Vagina (tissue), 2 donors: ENCODE results near the gene SHOC1. TPM values are rescaled to one million over a fixed set of nuclear protein-coding genes. Genes with fewer than 3 reads are reported as not detected.
A peak's percentile ranks its signal among the peaks of the same experiment; 100 is the strongest.

Source experiments
- DNase-seq, 2 donors: peaks; one replicate each; pipeline ENCODE4 v3.0.0-alpha.2; 2017; ENCODE audit errors: extremely low spot score in 2 of 2
- H3K27ac ChIP-seq: fragments of 200-600 bp; sonication (generic); one replicate; pipeline ENCODE4 v1.5.1; 2019
- H3K27me3 ChIP-seq: fragments of 200-600 bp; sonication (generic); one replicate; pipeline ENCODE4 v1.5.1; 2019
- H3K36me3 ChIP-seq, 2 donors: fragments of 200-600 bp; sonication (generic); one replicate each; pipeline ENCODE4 v1.5.1; 2017 to 2019
- H3K4me1 ChIP-seq: fragments of 200-600 bp; sonication (generic); one replicate; pipeline ENCODE4 v1.5.1; 2019
- H3K4me3 ChIP-seq, 2 donors: fragments of 200-600 bp; sonication (generic); 1 replicate in 1 of 2; 2 replicates in 1 of 2; pipeline ENCODE4 v1.5.1; 2016 to 2019
- H3K9me3 ChIP-seq: fragments of 200-600 bp; sonication (generic); one replicate; pipeline ENCODE4 v1.5.1; 2019
- CTCF ChIP-seq, 3 experiments: fragments of 450-650 bp in 2 of 3; fragments of 200-600 bp in 1 of 3; sonication (generic) in 1 of 3; IDR thresholded peaks; one replicate each; pipeline ENCODE4 v1.5.1; 2017 to 2019; ENCODE audit warnings: antibody characterized with exemption in 3 of 3, mild to moderate bottlenecking in 2 of 3, moderate library complexity in 2 of 3
- POLR2A ChIP-seq, 2 donors: fragments of 450-650 bp; IDR thresholded peaks; one replicate each; pipeline ENCODE4 v1.6.1; 2017; ENCODE audit warnings: antibody characterized with exemption in 2 of 2, mild to moderate bottlenecking in 2 of 2, moderate library complexity in 2 of 2
- POLR2AphosphoS5 ChIP-seq, 2 donors: sonication (generic); formaldehyde crosslinking; IDR thresholded peaks; one replicate each; pipeline ENCODE4 v1.9.0; 2017; ENCODE audit warnings: antibody characterized with exemption in 2 of 2, mild to moderate bottlenecking in 2 of 2, low read depth in 1 of 2; ENCODE audit not compliant: insufficient read depth in 1 of 2
- intact Hi-C: fragments of 100-400 bp; cut with DNase I; formaldehyde crosslinking; loops from one replicate; pipeline ENCODE4 v1.15.1; 2023
- total RNA-seq: library from RNA; depleted of rRNA; stranded (reverse); fragments of >200 nt; gene quantifications from one replicate; pipeline ENCODE4 v1.2.3, GENCODE V29; 2016

Gene SHOC1
- total RNA-seq, 1 donor from 2014 or later, result 0.25 TPM

GRCh38 chr9:111783424-111783823, 11.3 kb downstream of the SHOC1 start:
- Histone ChIP-seq H3K9me3 (no peaks in the 10 kb centered on the region), H3K36me3 (no peaks in the 10 kb centered on the region), H3K4me1 (no peaks in the 10 kb centered on the region), H3K27me3 (no peaks in the 10 kb centered on the region), H3K27ac (no peak overlapping the region), H3K4me3 (no peak overlapping the region)
- DNase-seq, result no peak
- intact Hi-C loops, result no loop called here
- TF ChIP-seq POLR2A (IDR thresholded peaks at IDR 0.05), result no peak
- no peak for TF ChIP-seq POLR2AphosphoS5 (IDR thresholded peaks at IDR 0.05; ENCODE audit: insufficient read depth in 1 of 2, low read depth in 1 of 2)
- no peak for TF ChIP-seq CTCF (IDR thresholded peaks at IDR 0.05)

GRCh38 chr9:111766066-111766465, 28.7 kb downstream of the SHOC1 start:
- intact Hi-C loops, result no loop called here
- H3K9me3 ChIP-seq, result no peaks in the 10 kb centered on the region
- no peak for DNase-seq
- H3K4me3 ChIP-seq, result no peak overlapping the region
- no peaks in the 10 kb centered on the region for H3K27me3 ChIP-seq
- H3K36me3 ChIP-seq, result no peaks in the 10 kb centered on the region
- TF ChIP-seq POLR2AphosphoS5 (IDR thresholded peaks at IDR 0.05; ENCODE audit: insufficient read depth in 1 of 2, low read depth in 1 of 2), result no peak
- H3K4me1 ChIP-seq, result no peaks in the 10 kb centered on the region
- H3K27ac ChIP-seq, result no peak overlapping the region

GRCh38 chr9:111762556-111762955, 32.2 kb downstream of the SHOC1 start:
- Histone ChIP-seq H3K27ac (no peak overlapping the region), H3K4me1 (no peaks in the 10 kb centered on the region), H3K36me3 (no peaks in the 10 kb centered on the region), H3K4me3 (no peak overlapping the region), H3K9me3 (no peaks in the 10 kb centered on the region), H3K27me3 (no peaks in the 10 kb centered on the region)
- TF ChIP-seq POLR2AphosphoS5 (IDR thresholded peaks at IDR 0.05; ENCODE audit: insufficient read depth in 1 of 2, low read depth in 1 of 2) (no peak), POLR2A (IDR thresholded peaks at IDR 0.05) (no peak), CTCF (IDR thresholded peaks at IDR 0.05) (no peak)
- DNase-seq, result no peak
- intact Hi-C loops, result loop anchor here (5.0 kb wide), 1 partner anchor 315 kb away; no protein-coding TSS in a partner anchor

- TF ChIP-seq POLR2A (IDR thresholded peaks at IDR 0.05), result no peak
- TF ChIP-seq POLR2AphosphoS5 (IDR thresholded peaks at IDR 0.05; ENCODE audit: insufficient read depth in 1 of 2, low read depth in 1 of 2), result peak in 1 of 2 donors; percentile 84
- peak; percentile 42 to 84 (median 47) for TF ChIP-seq CTCF (IDR thresholded peaks at IDR 0.05)
- intact Hi-C loops, result loop anchor here (5.0 kb wide), 1 partner anchor 317 kb away; no protein-coding TSS in a partner anchor
- H3K27ac ChIP-seq, result peak overlapping the region; percentile 41
- H3K9me3 ChIP-seq, result no peaks in the 10 kb centered on the region
- no peak overlapping the region for H3K4me3 ChIP-seq
- no peak for DNase-seq
- H3K36me3 ChIP-seq, result no peaks in the 10 kb centered on the region
- no peaks in the 10 kb centered on the region for H3K4me1 ChIP-seq
- no peaks in the 10 kb centered on the region for H3K27me3 ChIP-seq
Measured at GRCh38 chr9:111759762-111760639, 34.7 kb downstream of the SHOC1 start.

DNA sequence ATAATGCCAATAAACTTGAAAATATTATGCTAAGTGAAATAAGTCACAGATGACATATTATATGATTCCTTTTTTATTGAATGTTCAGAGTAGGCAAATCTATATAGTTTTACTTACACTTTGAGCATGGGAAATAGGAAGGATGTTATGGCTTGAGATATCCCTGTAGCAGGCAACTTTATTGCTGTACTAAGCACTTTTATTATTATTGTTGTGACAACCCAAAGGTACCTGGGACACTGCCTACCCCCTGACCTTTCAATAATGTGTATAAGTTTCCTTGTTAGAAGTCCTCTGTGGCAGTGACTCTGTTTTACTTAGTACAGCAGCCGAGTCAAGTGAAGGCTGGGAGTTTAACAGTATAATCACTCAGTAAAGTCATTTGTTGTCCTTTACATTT, 39.9 kb downstream of the SHOC1 start:
- intact Hi-C loops, result no loop called here
- no peak for TF ChIP-seq POLR2AphosphoS5 (IDR thresholded peaks at IDR 0.05; ENCODE audit: insufficient read depth in 1 of 2, low read depth in 1 of 2)
- TF ChIP-seq POLR2A (IDR thresholded peaks at IDR 0.05), result no peak
- no peak for TF ChIP-seq CTCF (IDR thresholded peaks at IDR 0.05)

More for the DNA sequence above, 39.9 kb downstream of the SHOC1 start:
- H3K27me3 ChIP-seq, result no peaks in the 10 kb centered on the region
- DNase-seq, result no peak
- H3K36me3 ChIP-seq, result no peaks in the 10 kb centered on the region
- no peak overlapping the region for H3K27ac ChIP-seq
- no peaks in the 10 kb centered on the region for H3K9me3 ChIP-seq
- H3K4me3 ChIP-seq, result no peak overlapping the region
- H3K4me1 ChIP-seq, result no peaks in the 10 kb centered on the region
